Bronchial epithelial cell (primary cell): ENCODE results near the gene DIAPH3. TPM values are rescaled to one million over a fixed set of nuclear protein-coding genes. Genes with fewer than 3 reads are reported as not detected.

Source experiments
- DNase-seq: peaks from one replicate; pipeline ENCODE4 v3.0.0-alpha.2; 2010; ENCODE audit warnings: low read depth
- FAIRE-seq: peaks from 2 replicates; lab custom pipeline; 2011; peaks lifted over from hg19 to GRCh38; lab: Jason Lieb, UNC
- H3K27me3 ChIP-seq: 2 replicates; pipeline ENCODE4 v1.5.1; 2011; ENCODE audit warnings: low read length; ENCODE audit not compliant: control insufficient read depth, insufficient read depth
- H3K36me3 ChIP-seq: 2 replicates; pipeline ENCODE4 v1.5.1; 2011; ENCODE audit warnings: low read length; ENCODE audit not compliant: control insufficient read depth, insufficient read depth
- H3K4me3 ChIP-seq: 2 replicates; pipeline ENCODE4 v1.5.1; 2011; ENCODE audit warnings: mild to moderate bottlenecking, low read depth, low read length, control low read depth
- CTCF ChIP-seq: IDR thresholded peaks from 2 replicates; pipeline ENCODE4 v1.5.1; 2011; ENCODE audit warnings: mild to moderate bottlenecking, moderate library complexity, low read length, control low read depth, inconsistent platforms; ENCODE audit not compliant: insufficient read depth, severe bottlenecking
- total RNA-seq: library from RNA; depleted of rRNA; stranded (reverse); fragments of >200 nt; gene quantifications from 2 replicates; pipeline ENCODE4 v1.2.1, GENCODE V29; 2014

Gene DIAPH3
- total RNA-seq, 1 donor from 2014 or later = 0.26 TPM

GRCh38 chr13:59979589-59979988 is 184.1 kb downstream of the DIAPH3 start:
- Histone ChIP-seq H3K27me3 (no peaks in the 10 kb centered on the region), H3K4me3 (no peak overlapping the region), H3K36me3 (no peaks in the 10 kb centered on the region)
- FAIRE-seq = no peak
- no peak for DNase-seq
- TF ChIP-seq CTCF = no peak

GRCh38 chr13:59978862-59979261 is 184.9 kb downstream of the DIAPH3 start:
- Histone ChIP-seq H3K27me3 (no peaks in the 10 kb centered on the region), H3K36me3 (no peaks in the 10 kb centered on the region), H3K4me3 (no peak overlapping the region)
- no peak for DNase-seq
- no peak for FAIRE-seq
- no peak for TF ChIP-seq CTCF

DNA sequence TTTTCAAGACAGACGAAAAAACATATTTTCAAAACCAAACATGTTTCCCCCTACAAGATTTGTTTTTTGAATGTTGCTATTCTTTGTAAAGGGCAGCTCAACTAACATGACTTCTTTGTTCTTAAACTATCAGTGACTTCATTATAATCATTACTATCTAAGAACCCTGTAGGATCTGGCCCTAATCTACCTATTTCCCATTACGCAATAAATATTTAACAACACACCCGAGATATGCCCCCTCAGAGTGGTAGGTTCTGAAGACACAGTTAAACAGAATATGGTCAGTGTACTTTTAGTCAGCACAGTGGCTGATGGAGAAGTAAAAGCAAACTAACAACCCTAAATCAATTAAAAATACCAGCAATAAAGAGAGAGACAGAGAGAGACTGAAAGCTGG is 186.9 kb downstream of the DIAPH3 start:
- H3K4me3 ChIP-seq = no peak overlapping the region
- FAIRE-seq = no peak
- no peaks in the 10 kb centered on the region for H3K27me3 ChIP-seq
- H3K36me3 ChIP-seq = no peaks in the 10 kb centered on the region
- no peak for DNase-seq
- no peak for TF ChIP-seq CTCF

- Histone ChIP-seq H3K36me3 (no peaks in the 10 kb centered on the region), H3K27me3 (no peaks in the 10 kb centered on the region), H3K4me3 (no peak overlapping the region)
- no peak for TF ChIP-seq CTCF
- no peak for DNase-seq
- FAIRE-seq = no peak
Measured at GRCh38 chr13:59975807-59976435, 187.8 kb downstream of the DIAPH3 start.

DNA sequence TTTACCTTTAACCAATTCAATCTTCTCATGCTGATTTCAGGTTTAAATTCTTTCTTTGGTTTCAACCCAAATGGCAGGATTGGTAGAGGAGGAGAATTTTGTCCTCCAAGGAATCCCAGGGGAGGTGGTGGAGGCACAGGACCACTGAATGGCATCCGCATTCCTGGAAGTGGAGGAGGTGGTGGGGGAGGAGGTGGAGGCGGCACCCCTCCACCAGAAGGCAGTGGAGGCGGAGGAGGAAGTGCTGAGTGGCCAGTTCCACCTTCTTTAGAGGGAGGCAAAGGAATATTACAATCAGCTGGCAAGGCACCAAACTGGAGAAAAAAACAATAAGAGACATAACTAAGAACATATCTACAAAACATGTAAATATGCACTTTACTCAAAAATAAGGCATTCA is 192.9 kb downstream of the DIAPH3 start:
- FAIRE-seq = no peak

More for the DNA sequence above, 192.9 kb downstream of the DIAPH3 start:
- no peak overlapping the region for H3K4me3 ChIP-seq
- no peaks in the 10 kb centered on the region for H3K27me3 ChIP-seq
- DNase-seq = no peak
- H3K36me3 ChIP-seq = no peaks in the 10 kb centered on the region
- TF ChIP-seq CTCF = no peak
